Effector memory CD8-positive, alpha-beta T cell (primary cell): Measurements from ENCODE around the gene SYT3.

ENCODE experiments used
- ATAC-seq: fragments of 150-1000 bp; cut with Tn5 transposase; replicated peaks from 2 replicates; pipeline ENCODE4 v1.10.0; 2021; ENCODE audit warnings: mild to moderate bottlenecking, moderate library complexity
- DNase-seq, 3 experiments: peaks; one replicate each; pipeline ENCODE4 v3.0.0; 2021
- H3K27ac Mint-ChIP-seq, 2 donors: one replicate each; pipeline ENCODE4 v1.8.0; 2022; ENCODE audit warnings: mild to moderate bottlenecking in 2 of 2, mixed read lengths in 2 of 2, moderate library complexity in 2 of 2
- H3K27me3 Mint-ChIP-seq, 2 donors: one replicate each; pipeline ENCODE4 v1.8.0; 2022; ENCODE audit warnings: mixed read lengths in 2 of 2
- H3K36me3 Mint-ChIP-seq: one replicate; pipeline ENCODE4 v1.8.0; 2022; ENCODE audit warnings: mild to moderate bottlenecking, moderate library complexity, mixed read lengths; ENCODE audit not compliant: insufficient read depth
- H3K4me1 Mint-ChIP-seq, 2 donors: one replicate each; pipeline ENCODE4 v1.8.0; 2022; ENCODE audit warnings: low read depth in 2 of 2, mixed read lengths in 2 of 2
- H3K4me3 Mint-ChIP-seq, 2 donors: one replicate each; pipeline ENCODE4 v1.8.0; 2022; ENCODE audit warnings: mild to moderate bottlenecking in 2 of 2, mixed read lengths in 2 of 2, moderate library complexity in 2 of 2
- H3K9me3 Mint-ChIP-seq, 2 donors: one replicate each; pipeline ENCODE4 v1.8.0; 2022; ENCODE audit warnings: mixed read lengths in 2 of 2

Gene SYT3

DNA sequence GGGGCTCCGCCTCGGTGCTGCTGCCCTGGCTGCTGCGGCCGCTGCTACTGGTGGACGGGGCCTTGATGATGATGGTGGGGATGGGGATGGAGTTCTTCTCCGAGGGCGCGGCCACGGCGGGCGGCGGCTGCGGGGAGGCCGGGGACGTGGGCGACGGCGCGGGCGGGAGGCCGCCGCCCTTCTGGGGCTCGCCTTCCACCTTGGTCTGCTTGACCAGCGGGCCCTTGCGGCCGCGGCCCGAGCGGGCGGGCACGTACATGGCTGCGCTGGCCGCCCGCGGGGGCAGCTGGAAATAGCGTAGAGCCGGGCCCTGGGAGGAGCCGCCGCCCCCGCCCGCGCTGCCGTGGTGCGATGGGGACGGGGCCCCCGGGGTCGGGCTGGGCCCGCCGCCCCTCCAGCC lies 28.7 kb upstream of the SYT3 start:
- no peak overlapping the region for H3K27ac Mint-ChIP-seq
- peaks cover 46 to 73% of the 10 kb centered on the region in 2 donors for H3K27me3 Mint-ChIP-seq
- DNase-seq = no peak

DNA sequence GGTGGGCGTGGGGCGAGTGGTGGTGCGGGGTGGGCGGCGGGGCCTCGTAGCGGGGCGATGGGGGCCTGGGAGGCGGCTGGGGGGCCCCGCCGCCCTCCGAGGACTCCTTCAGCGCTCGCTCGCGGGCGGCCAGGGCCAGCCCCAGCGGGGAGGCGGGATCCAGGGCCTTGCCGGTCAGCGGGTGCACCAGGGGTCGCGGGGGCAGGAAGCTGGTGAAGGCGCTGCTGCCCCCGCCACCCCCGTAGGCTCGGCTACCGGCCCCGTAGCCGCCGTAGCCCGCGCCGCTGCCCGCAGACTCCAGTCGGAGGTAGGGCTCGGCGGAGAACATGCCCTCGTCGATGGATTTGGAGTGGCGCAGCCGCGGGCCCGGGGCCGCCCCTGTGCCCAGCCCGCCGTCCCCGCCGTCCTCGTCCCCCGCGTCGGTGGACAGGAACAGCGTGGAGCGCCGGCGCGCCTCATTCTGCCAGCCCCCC lies 28.1 kb upstream of the SYT3 start:
- Mint-ChIP-seq H3K27ac (no peak overlapping the region), H3K4me3 (no peak overlapping the region), H3K36me3 (no peaks in the 10 kb centered on the region), H3K9me3 (no peaks in the 10 kb centered on the region), H3K4me1 (no peaks in the 10 kb centered on the region), H3K27me3 (peaks cover 46 to 73% of the 10 kb centered on the region in 2 donors)
- DNase-seq (no peak), ATAC-seq (no peak)

More for the DNA sequence above, 28.7 kb upstream of the SYT3 start:
- Mint-ChIP-seq H3K9me3 (no peaks in the 10 kb centered on the region), H3K4me1 (no peaks in the 10 kb centered on the region), H3K4me3 (no peak overlapping the region), H3K36me3 (no peaks in the 10 kb centered on the region)
- no peak for ATAC-seq

DNA sequence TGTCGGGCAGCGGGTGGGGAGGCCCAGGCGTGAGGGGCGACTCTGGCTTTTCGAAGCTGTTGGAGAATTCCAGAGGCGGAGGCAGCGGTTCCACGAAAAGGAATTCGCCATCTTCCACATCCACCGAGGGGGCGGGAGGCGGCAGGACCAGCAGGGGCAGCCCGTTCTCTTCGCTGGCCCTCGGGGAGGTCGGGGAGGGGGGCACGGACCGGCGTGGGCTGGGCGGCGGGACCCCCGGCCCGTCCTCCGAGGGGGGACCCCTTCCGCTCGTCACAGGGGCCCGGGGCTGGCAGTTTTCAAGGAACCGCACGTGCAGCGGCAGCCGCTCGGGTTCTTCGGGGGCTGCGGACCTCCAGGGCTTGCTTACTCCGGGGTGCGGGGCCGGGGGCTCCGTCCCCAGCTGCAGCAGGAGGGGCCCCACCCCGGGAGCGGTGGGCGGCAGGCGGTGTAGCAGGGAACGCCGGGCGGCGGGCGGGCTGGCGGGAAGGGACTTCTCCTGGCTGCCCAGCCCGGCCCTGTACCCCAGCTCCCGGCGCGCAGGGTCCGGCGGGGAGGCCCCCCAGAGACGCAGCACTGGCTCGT lies 27.6 kb upstream of the SYT3 start:
- Mint-ChIP-seq H3K27ac (no peak overlapping the region), H3K4me1 (no peaks in the 10 kb centered on the region), H3K27me3 (peaks cover 49 to 73% of the 10 kb centered on the region in 2 donors), H3K36me3 (no peaks in the 10 kb centered on the region), H3K4me3 (no peak overlapping the region), H3K9me3 (no peaks in the 10 kb centered on the region)
- DNase-seq (no peak), ATAC-seq (no peak)

DNA sequence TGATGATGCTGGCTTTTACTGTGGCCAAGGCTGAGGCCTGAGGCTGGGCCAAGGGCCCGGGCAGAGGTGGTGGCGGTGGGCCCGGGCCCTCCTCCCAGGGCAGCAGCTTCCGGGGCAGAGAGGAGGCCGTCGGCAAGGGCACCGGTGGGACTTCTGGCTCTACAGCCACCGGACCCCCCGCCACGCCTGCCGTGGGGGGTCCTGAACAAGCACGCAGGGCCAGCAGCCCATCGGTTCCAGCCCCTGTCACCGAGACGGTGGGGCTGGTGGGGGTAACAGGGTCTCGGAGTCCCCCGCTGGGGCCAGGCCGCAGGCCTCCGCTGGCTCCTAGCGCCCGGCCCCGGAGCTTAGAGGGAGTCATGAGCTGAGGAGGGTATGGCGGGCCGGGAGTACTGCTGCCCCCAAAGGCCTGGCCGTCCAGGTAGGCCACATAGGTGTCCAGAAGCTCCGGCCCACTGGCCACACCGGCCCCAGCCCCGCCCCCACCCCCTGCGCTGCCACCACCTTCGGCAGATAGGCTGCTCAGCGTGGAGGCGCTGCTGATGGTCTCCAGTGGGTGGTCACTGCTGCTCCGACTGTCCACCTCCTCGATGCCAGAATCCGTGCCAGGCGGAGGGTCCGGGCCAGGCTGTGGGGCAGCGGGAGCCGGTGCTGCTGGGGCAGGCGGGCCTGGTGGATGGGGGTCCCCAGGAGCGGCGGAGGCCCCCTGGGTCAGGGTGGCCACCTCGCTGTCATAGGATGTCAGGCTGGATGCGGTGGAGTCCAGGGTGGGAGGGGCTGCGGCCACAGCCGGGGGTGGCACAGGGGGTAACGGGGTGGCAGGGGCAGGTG lies 26.9 kb upstream of the SYT3 start:
- Mint-ChIP-seq H3K27ac (no peak overlapping the region), H3K4me3 (no peak overlapping the region), H3K36me3 (no peaks in the 10 kb centered on the region), H3K27me3 (peaks cover 43 to 73% of the 10 kb centered on the region in 2 donors), H3K4me1 (no peaks in the 10 kb centered on the region), H3K9me3 (no peaks in the 10 kb centered on the region)
- DNase-seq (no peak), ATAC-seq (no peak)

DNA sequence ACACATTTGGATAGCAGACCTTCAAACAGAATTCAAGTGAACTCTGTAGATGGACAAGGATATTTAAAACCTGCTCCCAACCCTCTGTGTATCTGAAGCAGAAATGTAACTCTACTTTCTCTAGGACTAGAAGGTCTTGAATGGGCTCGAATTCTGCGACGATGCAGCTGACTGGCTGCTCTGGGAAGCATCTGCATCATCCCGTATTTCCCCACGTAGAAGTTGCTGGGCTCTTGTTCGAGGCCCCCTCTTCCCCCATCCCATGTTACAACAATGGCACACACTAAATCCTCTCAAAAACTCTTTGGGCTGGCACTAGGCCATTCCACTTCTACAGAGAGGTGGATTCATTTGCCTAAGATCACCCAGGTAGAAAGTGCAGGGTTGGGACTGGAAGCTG lies 24.5 kb upstream of the SYT3 start:
- ATAC-seq (no peak), DNase-seq (no peak)
- no peaks in the 10 kb centered on the region for H3K36me3 Mint-ChIP-seq
- H3K9me3 Mint-ChIP-seq = peaks cover 0 to 8% of the 10 kb centered on the region in 2 donors
- H3K27ac Mint-ChIP-seq = no peak overlapping the region
- no peaks in the 10 kb centered on the region for H3K4me1 Mint-ChIP-seq
- no peak overlapping the region for H3K4me3 Mint-ChIP-seq
- peaks cover 40 to 67% of the 10 kb centered on the region in 2 donors for H3K27me3 Mint-ChIP-seq

DNA sequence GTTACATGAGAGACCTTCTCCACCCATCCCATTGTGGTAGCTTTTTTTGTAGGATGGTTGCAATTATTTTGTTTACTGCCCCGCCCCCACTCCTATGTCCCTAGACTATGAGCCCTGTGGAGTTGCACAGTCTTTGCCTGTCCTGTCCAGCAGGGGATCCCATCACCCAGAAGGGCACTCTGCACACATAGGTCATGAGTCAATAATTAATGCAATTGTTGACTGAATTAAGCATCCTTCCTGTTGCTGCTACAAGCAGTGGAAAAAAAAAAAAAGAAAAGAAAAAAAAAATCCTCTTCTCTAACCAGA lies 23.8 kb upstream of the SYT3 start:
- ATAC-seq (no peak), DNase-seq (no peak)
- H3K36me3 Mint-ChIP-seq = no peaks in the 10 kb centered on the region
- peaks cover 1 to 2% of the 10 kb centered on the region in 2 donors for H3K4me1 Mint-ChIP-seq
- H3K4me3 Mint-ChIP-seq = no peak overlapping the region
- H3K9me3 Mint-ChIP-seq = peaks cover 0 to 8% of the 10 kb centered on the region in 2 donors
- no peak overlapping the region for H3K27ac Mint-ChIP-seq
- H3K27me3 Mint-ChIP-seq = peaks cover 42 to 69% of the 10 kb centered on the region in 2 donors

DNA sequence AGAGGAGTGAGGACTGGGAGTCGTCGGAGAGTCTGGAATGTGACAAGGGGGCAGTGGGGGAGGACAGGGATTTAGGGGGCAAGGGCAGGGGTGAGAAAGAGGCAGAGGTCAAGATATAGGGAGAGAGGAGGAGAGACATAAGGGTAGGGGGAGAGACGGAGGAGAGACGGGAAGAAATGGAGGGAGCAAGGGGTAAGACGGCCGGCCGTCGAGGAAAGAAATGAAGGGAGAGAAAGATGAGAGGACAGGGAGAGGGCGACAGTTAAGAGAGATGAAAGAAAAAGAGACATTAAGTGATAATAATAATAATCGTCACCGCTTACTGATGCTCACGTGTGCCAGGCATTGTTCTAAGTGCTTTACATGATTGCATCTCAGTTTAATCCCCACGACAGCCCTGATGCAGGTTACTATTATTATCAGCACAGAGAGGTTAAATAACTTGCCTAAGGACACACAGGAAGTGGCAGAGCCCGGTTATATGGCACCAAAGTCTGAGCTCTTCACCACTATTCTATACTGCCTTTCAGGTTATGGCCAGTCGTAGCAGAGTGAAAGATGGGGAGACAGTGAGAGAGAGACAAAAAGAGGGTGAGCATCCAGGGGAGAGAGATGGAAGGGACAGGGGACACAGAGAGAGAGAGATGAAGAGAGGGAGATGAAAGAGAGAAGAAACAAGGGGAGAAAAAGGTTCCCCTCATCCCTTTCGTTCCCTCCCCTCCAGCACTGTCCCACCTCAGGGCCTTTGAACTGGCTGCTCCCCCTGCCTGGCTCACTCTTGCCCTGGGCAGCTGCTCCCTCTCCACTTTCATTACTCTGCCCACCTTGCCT lies 23.2 kb upstream of the SYT3 start:
- ATAC-seq = no peak
- Mint-ChIP-seq H3K4me1 (peaks cover 7 to 8% of the 10 kb centered on the region in 2 donors), H3K27me3 (peaks cover 47 to 75% of the 10 kb centered on the region in 2 donors), H3K4me3 (no peak overlapping the region), H3K36me3 (no peaks in the 10 kb centered on the region), H3K9me3 (peaks cover 4 to 8% of the 10 kb centered on the region in 2 donors), H3K27ac (no peak overlapping the region)
- no peak for DNase-seq

DNA sequence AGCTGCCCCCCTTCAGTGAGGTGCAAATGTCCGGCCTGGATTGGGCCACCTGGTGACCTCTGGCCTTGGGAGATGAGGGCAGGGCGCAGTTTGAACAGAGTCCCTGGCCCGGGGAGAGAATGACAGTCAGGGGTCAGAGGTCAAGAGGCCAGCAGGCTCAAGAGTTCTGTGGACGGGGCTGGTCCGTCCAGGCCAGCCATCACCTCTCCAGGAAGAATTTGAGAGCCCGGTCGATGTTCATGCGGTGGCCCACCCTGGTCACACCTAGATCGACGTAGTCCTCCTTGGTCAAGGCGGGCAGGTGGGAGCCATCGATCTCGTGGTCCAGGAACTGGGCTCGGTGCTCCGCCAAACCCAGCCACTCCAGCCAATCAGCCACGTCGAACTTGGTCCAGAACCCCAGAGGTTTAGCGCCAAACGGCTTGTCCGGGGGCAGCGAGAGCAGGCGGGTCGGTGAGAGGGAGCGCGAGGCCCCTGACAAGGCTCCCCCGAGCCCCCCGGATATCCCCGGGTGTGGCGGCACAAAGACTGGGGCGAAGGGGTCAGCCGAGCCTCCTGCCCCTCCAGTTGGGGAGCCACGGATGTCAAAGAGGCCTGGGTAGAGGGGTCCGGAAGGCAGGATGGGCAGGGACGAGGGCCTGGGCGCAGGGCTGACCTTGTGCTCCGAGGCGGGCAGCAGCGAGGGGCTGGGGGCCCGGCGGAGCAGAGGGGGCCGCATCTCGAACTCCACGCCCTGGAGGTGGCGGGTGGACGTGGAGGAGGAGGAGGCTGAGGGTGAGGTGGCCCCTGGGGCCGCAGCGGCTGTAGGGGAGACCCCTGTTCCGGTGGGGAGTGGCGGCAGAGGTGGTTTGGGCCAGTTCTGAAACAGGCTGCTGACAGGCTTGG lies 22.3 kb upstream of the SYT3 start:
- DNase-seq (no peak), ATAC-seq (no peak)
- peaks cover 4 to 8% of the 10 kb centered on the region in 2 donors for H3K9me3 Mint-ChIP-seq
- no peak overlapping the region for H3K27ac Mint-ChIP-seq
- H3K36me3 Mint-ChIP-seq = no peaks in the 10 kb centered on the region
- H3K4me1 Mint-ChIP-seq = peaks cover 10 to 12% of the 10 kb centered on the region in 2 donors
- no peak overlapping the region for H3K4me3 Mint-ChIP-seq
- peaks cover 56 to 83% of the 10 kb centered on the region in 2 donors for H3K27me3 Mint-ChIP-seq

DNA sequence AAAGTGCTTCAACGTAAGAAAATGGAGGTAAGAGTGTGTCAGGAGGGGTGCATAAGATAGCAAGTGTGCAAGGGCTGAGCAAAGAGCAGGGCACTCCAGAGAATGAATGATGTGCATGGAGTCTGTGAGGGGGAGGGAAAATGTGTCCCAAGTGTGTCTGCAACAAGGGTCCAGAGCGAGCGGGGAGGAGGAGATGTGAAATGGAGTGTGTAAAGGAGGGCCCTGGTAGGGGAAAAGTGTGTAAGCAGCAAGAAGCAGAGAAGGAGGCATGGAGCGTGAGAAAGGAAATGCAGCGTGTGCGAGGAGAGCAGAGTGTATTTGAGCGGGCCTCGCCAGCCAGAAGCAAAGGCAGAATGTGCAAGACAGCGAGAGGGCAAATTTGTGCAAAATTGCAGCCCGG lies 21.3 kb upstream of the SYT3 start:
- peaks cover 3% of the 10 kb centered on the region for H3K36me3 Mint-ChIP-seq
- H3K4me3 Mint-ChIP-seq = no peak overlapping the region
- DNase-seq = no peak
- peaks cover 4 to 8% of the 10 kb centered on the region in 2 donors for H3K9me3 Mint-ChIP-seq
- no peak for ATAC-seq
- H3K4me1 Mint-ChIP-seq = peaks cover 10 to 12% of the 10 kb centered on the region in 2 donors
- no peak overlapping the region for H3K27ac Mint-ChIP-seq
- H3K27me3 Mint-ChIP-seq = peaks cover 66 to 91% of the 10 kb centered on the region in 2 donors

DNA sequence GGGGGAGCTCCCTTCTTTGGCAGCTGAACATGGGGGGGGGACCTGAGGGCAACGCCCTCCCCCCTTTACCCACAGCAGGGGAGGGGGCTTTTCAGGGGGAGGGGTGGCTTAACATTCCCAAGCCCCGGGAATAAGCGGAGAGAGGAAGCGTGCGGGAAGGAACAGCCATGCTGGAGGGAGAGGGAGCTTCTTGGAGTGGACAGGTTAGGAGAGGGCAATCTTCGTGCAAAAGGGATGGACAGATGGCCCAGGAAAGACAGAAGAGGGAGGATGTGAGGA lies 20.3 kb upstream of the SYT3 start:
- Mint-ChIP-seq H3K27ac (no peak overlapping the region), H3K4me3 (no peak overlapping the region), H3K27me3 (peaks cover 72 to 91% of the 10 kb centered on the region in 2 donors), H3K36me3 (peaks cover 3% of the 10 kb centered on the region), H3K4me1 (peaks cover 10 to 12% of the 10 kb centered on the region in 2 donors), H3K9me3 (peaks cover 5 to 11% of the 10 kb centered on the region in 2 donors)
- no peak for ATAC-seq
- no peak for DNase-seq

DNA sequence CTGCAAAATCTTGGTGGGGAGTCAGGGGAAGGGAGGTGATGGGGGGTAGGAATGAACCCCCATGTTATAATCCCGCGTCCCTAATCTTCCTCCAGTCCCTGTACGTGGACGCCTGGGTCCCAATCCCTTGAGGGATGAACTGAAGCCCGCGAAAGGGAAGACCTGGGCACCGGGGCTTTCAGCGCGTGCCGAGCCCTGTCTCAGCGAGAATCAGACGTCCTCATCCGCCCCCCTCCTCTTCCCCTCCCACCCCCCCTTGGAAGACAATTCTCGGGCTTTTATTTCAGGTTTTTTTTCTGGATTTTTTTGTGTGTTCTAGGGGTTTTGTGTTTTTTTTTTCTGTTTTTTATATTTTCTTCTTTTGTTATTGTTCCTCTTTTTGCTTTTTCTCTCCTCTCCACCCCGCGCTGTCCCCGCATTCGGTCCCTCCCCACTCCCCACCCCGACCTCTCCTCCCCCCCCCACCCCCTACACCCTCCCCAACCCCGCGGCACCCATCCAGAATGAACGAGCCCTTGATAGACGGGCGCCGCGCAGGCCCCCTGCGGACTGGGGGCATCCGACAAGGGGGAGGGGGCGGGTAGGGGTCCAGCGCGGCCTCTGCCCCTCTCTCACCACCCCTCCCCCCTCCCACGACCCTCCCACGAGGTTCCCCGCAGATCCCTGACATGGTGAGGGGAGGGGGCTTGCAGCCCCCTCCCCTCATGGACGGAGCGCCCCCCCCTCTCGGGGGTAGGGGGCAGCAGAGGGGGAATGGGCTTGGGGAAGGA lies 19.8 kb upstream of the SYT3 start:
- Mint-ChIP-seq H3K36me3 (peaks cover 3% of the 10 kb centered on the region), H3K4me1 (peaks cover 10 to 12% of the 10 kb centered on the region in 2 donors), H3K4me3 (no peak overlapping the region), H3K27ac (no peak overlapping the region), H3K27me3 (peaks cover 72 to 91% of the 10 kb centered on the region in 2 donors), H3K9me3 (peaks cover 8 to 15% of the 10 kb centered on the region in 2 donors)
- ATAC-seq = no peak
- no peak for DNase-seq

DNA sequence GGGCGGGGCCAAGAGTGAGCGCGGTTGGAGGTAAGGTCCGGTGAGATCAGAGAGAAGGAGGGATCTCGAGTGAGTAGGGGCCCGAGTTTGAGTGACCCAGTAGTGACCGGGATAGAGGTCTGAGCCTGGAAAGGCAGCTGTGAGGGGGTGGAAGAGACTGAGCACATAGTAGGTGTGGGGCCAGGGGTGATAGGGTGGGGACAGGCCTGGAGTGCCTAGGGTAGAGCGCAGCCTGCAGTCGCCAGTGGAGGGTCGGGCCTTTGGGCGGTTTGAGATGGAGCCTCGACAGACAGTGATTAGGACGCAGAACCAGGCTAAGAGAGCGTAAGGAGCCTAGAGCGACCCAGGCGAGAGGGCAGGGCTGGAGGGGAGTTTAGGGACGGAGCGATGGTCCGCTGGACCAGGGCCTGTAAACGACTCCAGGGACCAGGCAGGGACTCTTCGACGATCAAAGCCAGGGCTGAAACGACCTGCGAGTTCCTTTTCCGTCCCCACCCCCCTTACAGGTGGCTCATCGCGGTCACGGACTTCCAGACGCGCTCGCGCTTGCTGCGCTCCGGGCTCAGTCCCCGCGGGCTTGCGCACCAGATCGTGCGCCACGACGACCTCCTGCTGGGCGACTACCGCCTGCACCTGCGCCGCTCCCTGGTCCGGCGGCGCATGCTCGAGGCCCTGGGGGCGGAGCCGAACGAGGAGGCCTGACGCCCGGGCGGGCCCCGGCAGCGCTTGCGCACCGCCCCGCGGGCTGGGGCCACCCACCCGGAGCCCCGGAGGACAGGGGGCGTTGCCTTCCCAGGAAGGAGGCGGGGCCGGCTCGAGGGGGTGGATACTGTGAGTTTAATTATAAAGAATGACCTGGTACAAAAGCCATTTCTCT lies 19.0 kb upstream of the SYT3 start:
- DNase-seq (no peak), ATAC-seq (peak; percentile 10)
- Mint-ChIP-seq H3K4me3 (peak overlapping the region; percentile 55 to 64), H3K4me1 (peaks cover 10 to 12% of the 10 kb centered on the region in 2 donors), H3K9me3 (peaks cover 10 to 15% of the 10 kb centered on the region in 2 donors), H3K27ac (no peak overlapping the region), H3K36me3 (peaks cover 3% of the 10 kb centered on the region), H3K27me3 (peaks cover 72 to 91% of the 10 kb centered on the region in 2 donors)
